Stimulated activated CD8-positive, alpha-beta memory T cell treated with anti-CD3 and anti-CD28 coated beads, Interleukin-15, amount 100 ng/mL, for 48 hours (primary cell): ENCODE measurements around the gene HOXC6.

Experiments used
- DNase-seq, 2 donors: peaks; one replicate each; pipeline ENCODE4 v3.0.0-alpha.2; 2020; ENCODE audit warnings: low read depth in 2 of 2

Gene HOXC6

DNA sequence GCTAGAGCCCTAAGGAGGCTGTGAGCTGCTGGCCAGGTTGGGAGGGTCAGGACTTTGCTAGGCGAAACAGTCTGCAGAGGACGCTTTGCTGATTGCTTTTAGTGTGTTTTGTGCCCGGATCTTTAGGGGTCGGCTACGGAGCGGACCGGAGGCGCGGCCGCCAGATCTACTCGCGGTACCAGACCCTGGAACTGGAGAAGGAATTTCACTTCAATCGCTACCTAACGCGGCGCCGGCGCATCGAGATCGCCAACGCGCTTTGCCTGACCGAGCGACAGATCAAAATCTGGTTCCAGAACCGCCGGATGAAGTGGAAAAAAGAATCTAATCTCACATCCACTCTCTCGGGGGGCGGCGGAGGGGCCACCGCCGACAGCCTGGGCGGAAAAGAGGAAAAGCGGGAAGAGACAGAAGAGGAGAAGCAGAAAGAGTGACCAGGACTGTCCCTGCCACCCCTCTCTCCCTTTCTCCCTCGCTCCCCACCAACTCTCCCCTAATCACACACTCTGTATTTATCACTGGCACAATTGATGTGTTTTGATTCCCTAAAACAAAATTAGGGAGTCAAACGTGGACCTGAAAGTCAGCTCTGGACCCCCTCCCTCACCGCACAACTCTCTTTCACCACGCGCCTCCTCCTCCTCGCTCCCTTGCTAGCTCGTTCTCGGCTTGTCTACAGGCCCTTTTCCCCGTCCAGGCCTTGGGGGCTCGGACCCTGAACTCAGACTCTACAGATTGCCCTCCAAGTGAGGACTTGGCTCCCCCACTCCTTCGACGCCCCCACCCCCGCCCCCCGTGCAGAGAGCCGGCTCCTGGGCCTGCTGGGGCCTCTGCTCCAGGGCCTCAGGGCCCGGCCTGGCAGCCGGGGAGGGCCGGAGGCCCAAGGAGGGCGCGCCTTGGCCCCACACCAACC lies 1.5 kb downstream of the HOXC6 start:
- DNase-seq = no peak

- no peak for DNase-seq
These were observed 2.2 kb downstream of the HOXC6 start for GRCh38 chr12:54030442-54030801.

DNA sequence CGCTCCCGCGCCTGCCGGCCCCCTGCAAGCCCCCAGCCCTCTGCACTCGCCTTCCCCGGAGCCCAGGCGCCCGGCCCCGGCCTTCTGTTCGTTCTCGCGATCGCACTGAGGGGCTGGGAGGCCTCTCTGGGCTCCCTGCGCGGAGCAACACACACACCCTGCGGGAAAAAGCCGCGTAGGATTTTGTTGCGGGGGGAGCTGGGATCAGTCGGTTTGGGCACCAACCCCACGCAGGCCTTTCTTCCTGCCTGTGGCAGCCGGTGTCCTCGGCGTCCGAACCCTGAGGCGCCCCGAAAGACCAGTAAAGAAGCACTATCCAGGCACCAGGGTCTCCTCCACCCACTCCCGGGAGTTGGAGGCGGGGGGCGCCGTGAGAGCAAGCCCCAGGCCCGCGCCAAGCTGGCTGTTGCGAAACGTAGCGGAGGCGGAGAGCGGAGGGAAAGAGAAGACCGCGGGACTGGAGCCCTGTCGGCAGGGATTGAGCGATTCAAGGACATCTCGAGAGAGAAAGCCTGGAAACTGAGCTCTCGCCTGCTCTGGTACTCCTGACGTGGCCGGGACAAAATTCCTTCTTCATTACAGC lies 2.7 kb downstream of the HOXC6 start:
- DNase-seq = no peak

DNA sequence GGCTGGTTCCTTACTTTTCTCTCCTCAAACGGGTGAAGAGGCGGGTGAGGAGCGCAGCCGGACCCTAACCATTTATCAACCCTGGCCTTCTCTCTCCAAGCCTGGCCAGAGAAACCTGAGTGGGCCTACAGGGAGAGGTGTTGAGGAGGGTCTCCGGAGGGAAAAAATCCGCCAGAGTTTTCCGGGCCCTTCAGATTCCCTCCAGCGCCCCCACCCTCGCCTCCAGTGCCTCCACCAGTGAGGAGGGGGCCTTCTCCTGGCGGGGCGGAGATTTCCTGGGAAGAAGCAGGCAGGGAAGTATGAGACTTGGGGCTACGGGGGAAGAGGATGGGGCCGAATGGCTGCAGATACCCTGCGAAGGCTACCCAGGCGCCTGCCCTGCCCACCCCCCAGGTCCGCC lies 3.2 kb downstream of the HOXC6 start:
- DNase-seq = no peak

DNA sequence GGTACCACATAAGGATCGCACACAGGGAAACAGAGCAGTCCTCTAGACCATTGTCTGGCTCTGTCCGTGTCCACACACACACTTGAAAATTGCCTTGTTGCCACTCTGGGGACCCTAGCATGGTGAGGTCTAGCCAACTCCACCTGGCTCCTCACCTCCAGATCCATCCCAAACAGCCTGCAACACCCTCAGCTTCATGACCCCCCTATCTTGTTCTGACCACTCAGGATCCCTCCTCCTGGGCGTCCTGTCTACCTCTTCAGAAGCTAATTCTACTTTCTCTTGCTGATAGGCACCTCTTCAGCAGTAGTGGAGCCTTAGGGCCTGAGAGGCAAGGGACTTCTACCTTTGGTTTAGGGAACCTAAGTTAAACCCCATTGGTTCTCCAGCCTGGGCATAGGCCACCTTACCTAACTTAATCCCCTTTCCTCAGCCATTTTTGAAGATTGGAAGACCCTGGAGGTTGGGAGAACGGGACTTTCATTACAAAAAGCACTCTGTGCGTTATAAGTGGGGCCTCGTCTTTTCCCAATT lies 3.9 kb downstream of the HOXC6 start:
- no peak for DNase-seq

DNA sequence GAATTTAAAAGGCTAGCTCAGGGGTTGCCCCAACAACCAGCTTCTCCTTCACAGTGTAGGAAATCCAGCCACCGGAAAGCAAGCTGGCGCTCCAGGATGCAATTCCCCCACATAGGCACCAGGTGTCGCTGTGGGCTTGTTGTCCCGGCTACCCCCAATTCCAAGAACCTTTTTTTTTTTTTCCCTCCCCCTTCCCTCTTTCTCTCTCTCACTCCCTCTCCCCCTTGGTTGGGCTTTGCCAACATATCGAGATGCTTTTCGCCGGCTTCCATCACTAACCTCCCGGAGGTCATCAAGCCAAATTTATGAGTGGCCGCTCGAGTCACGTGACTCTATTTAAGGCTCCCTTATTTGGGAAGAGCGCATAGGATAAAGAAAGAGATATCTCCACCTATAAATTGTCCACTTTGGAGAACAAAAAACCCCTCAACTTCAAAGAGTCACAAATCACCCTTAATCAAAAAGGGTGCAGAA lies 4.4 kb downstream of the HOXC6 start, which contains the start of gene HOXC5:
TSS of gene HOXC5 (plus strand) at position 424 of the 474 bp plus-strand sequence. CDS start 73 bp downstream, outside the sequence.
- peak in 1 of 2 donors; percentile 38 for DNase-seq

DNA sequence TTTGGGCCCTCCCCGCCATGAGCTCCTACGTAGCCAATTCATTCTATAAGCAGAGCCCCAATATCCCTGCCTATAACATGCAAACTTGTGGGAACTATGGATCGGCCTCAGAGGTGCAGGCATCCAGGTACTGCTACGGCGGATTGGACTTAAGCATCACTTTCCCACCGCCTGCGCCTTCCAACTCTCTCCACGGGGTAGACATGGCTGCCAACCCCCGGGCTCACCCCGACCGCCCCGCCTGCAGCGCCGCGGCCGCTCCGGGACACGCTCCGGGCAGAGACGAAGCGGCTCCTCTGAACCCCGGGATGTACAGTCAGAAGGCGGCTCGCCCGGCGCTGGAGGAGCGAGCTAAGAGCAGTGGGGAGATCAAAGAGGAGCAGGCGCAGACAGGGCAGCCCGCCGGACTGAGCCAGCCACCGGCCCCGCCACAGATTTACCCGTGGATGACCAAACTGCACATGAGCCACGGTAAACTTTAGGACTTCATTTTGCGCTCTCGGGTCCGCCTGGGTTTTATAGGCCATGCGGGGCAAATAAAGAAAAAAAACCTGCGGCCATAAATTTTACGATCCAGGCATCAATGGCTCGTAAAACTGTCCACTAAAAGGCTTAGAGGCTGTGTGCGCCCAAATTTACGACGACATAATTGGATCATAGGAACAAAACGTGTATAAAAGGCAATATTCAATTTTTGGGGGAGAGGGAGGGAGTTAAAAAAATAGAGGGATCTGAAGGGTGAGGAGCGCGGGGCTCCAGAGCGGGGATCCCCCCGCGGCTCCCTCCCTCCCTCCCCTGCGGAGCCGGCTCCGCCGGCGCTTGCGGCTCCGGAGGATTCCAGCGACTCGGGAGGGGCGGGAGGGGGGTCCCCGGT lies 5.1 kb downstream of the HOXC6 start:
- no peak for DNase-seq

- DNase-seq = no peak
These were observed 5.9 kb downstream of the HOXC6 start for GRCh38 chr12:54033980-54034784.

DNA sequence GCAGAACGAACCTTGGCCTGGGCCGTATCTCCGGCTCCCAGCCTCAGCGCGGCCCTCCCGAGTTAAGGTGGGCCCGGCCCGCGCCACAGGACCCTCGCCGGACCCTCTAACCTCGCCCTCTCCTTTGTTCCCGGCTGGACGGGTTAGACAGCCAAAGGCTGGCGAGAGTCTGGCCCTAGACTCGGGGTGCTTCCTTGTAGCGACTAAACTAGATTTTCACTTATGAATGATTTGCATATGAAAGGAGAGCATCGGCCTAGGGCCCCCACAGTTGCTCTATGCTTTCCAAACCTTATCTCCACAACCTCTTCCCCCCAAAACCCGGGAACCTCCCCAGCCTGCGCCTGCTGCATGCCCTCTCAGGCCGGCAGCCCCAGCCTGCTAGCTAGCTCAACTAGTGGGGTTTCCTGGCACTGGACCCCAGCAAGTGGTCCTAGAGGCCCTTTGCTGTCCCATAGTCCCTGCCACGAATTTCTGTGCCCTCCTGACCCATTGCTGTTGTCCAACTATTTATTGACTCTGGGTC lies 6.6 kb downstream of the HOXC6 start:
- DNase-seq = no peak

DNA sequence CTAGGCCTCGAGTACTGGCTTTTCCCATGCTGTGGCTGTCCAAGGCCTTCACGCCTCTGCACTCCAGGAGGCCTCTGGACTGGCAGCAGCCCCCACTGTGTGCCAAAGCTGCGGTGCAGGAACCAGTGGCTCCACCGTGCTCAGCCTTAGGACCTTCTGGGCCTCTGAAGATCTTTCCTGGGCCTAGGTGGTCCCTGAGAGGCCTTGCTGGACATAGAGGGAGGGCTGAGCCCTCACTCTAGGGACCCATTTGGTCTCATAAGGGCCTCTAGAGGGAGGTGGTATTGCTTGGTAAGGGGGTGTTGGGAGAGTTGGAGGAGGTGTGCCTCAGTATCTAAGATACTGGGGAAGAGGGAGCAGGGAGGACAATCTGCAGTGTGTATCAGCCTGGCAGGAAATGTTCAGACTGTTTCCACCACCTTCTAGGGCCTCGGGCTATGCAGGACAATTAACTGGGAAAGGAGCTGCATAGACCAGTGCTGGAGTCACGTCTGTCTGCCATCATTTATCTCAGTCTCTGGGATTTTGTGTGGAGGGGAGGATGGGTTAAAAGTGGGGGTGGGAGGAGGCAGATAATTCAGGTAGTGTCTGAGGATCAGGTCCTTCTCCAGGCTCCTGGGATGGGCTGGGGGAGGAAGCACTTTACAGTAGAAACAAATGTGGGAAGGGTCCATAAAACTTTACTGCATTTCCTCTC lies 7.5 kb downstream of the HOXC6 start:
- no peak for DNase-seq

DNA sequence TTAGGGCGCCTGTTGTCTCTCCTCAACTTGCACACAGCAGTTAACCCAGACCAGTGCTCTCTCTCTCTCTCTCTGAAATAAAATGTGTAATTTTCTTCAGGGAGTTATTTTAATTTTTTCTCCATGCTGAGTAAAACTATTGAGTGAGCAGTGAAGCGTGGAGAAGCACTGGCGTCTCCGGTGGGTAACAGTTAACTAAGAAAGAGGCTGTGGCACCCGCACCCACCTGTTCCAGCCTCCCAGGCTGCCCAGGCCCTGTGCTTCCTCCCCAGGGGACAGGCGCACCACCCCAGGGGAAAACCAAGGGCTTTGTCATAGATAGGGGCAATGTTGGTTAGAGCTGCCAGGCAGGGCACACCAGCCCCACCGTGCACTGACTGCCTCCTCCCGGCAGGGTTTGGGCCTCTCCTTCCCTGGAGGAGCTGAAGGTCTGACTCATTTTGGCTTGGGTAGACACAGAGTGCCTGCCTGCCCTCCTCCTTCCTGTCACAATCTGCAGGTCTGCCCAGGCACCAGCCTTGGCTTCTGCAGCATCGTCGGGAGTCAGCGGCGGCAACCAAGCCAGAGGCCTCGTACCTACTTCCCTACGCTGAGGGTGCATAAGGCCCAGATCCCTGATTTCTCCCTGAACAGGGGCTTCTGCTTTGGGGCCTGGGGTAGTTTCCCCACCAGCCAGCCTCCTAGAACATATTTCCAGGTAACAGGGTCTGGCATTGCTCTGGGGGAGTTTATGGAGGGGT lies 8.6 kb downstream of the HOXC6 start:
- no peak for DNase-seq

DNA sequence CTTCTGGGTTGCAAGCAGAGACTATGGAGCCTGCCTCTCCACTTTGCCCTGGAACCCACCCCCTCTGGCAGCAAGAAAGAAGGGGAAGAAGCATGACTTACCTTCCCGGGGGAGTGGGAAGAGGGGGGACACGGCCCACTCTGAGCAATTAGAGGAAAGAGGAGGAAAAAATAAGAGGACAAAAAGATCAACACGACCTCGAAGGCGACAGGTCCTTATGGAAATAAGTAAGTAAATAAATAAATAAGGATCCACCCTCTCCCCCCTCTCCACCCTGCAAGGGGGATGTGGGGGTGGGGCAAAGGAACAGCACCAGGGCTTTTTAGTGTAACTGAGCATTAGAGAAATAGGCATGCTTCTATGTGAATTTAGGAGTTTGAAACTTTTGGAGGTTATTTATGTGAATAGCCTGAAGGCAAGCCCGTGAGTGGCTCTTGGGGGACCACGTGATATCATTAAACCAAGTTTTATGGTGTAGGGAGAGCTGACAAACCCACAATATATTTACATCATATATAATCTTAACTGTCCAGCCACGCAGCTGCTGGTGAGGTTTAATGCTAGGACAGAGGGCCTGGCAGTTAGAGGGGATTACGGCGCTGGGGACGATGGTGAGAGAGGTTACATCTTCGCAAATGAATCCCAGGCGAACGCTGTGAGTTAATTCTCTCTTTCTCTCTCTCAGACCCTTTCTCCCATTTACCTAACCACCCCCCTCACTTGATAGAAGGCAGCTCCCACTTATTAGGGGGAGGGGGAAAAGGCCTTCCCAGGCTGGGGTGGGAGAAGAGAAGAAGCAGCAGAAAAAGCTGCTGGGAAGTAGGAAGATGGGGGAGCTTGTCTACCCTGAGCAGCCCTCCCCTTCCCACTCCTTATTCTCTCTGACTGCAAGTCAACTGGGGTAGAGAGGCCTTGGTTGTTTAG lies 9.4 kb downstream of the HOXC6 start:
- DNase-seq = no peak

DNA sequence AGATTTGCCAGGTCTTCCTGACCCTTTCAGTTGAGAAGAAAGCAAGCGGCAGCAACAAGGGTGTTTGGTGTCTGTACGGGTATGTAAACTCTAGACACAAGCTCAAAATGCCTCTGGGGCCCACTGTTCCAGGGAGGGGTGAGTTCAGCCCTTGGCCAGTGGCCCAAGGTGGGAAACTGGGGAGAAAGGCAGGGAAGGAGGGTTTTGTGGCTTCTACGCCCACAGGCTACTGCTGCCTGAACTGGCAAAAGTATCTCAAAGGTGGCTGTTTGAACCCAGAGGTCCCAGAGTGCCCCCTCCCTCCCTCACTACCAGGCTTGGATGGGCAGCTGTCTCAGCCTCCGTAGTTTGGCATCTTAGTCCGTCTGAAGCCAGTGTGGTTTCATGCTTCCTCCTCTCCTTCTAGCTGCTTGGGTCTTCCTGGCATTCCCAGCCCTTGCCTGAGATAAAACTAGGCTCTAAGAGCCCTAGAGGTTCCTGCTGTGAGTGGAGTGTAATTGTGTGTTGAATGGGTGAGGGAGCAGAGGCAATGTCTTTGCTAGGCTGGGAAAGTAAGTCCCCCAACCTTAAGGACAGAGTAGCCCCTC lies 10.1 kb downstream of the HOXC6 start:
- DNase-seq = no peak

GRCh38 chr12:54038871-54039414 lies 10.7 kb downstream of the HOXC6 start:
- DNase-seq = no peak

DNA sequence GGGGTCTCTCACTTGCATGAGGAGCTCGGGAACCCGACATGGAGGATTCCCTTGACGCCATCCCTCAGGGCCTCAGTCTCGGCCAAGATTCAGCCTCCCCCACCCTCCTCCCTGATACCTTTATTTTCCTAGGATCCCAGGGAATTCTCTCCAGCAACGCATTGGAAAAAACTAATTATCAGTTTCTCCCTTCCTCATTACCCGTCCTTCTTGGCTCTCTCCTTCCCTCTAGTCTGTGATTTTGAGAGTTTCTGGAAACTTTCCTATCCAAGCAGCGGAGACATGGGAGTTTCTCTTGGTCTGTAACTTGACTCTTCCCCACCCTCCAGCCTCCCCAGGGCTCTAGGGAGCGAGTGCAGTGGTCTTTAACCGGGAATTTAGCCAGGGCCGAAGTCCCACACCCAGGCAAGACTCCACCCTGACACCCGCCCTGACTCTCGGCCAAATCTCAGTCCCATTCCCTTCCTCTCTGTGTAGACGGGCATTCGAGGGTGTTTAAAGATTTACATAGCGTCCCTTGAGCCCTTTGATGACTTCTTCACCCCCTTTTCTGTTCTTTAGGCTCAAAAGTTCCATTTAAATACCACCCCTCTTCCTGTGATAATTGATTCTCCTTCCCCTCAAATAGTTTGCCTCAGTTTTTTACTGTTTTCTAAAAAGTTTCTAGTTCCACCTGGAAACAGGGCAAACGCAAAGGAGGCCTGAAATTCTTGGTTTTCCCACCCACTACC lies 11.3 kb downstream of the HOXC6 start:
- DNase-seq = no peak

GRCh38 chr12:54040148-54040494 lies 11.9 kb downstream of the HOXC6 start:
- DNase-seq = no peak

DNA sequence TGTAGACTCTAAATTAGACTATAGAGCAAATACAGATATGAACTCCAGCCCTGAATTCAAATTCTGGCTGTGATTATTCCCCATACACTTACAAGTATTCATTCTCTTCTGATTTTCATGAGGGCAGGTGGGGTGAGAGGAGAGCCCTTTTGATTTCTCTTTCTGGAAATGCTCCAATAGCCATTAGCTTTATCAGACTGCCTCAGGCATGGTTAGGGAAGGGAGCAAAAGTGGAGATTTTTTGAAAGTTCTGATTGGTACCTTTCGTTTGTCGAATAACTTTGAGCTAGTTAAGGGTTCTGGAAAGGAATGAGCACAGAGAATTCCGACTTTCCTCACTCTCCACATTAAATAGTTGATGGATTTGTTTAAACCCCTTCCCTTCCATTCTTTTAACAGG lies 12.4 kb downstream of the HOXC6 start:
- no peak for DNase-seq
